Measurements from ENCODE around the gene RPS6KB1.
"Not testable (repeated sequence)": the region's sequence is repeated elsewhere in the genome, so short reads cannot be mapped to it uniquely, and the experiment has no call there.

Gene RPS6KB1

DNA sequence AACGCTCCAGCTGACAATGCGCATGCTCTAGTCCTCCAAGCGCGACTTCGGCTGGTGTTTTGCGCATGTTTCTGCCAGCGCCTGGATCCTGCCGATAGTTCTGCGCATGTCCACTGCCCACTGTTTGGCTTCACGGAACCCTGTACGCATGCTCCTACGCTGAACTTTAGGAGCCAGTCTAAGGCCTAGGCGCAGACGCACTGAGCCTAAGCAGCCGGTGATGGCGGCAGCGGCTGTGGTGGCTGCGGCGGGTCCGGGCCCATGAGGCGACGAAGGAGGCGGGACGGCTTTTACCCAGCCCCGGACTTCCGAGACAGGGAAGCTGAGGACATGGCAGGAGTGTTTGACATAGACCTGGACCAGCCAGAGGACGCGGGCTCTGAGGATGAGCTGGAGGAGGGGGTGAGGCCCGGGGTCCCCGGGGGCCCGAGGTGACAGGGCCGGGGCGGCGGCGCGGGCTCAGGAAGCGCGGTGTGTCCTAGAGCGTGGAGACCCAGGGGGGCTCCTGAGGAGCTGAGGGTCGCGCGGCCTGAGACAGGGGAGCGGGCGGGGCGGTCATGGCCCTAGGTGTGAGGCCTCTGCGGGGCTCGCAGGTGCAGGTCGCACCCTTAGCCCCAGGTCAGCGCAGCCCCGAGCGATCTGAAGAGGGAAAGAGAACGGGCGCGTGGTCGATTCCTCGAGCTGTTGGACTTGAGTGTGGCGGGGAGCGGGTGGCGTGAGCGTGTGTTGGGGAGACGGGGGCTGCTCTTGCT is at the start of gene RPS6KB1, which contains the start of gene TUBD1:
RPS6KB1 (plus strand) TSS at position 198 of the 752 bp plus-strand sequence; CDS start at position 262, 64 bp downstream.
TUBD1 (minus strand) TSS at position 20 of the 752 bp plus-strand sequence. CDS start 1,941 bp downstream, outside the sequence.
- peak; percentile 99 for DNase-seq

GRCh38 chr17:59844884-59845594 is 47.9 kb upstream of the RPS6KB1 start:
- no peak for DNase-seq

- peak; percentile 65 for DNase-seq
These were observed 47.1 kb upstream of the RPS6KB1 start for GRCh38 chr17:59845595-59846393.

DNA sequence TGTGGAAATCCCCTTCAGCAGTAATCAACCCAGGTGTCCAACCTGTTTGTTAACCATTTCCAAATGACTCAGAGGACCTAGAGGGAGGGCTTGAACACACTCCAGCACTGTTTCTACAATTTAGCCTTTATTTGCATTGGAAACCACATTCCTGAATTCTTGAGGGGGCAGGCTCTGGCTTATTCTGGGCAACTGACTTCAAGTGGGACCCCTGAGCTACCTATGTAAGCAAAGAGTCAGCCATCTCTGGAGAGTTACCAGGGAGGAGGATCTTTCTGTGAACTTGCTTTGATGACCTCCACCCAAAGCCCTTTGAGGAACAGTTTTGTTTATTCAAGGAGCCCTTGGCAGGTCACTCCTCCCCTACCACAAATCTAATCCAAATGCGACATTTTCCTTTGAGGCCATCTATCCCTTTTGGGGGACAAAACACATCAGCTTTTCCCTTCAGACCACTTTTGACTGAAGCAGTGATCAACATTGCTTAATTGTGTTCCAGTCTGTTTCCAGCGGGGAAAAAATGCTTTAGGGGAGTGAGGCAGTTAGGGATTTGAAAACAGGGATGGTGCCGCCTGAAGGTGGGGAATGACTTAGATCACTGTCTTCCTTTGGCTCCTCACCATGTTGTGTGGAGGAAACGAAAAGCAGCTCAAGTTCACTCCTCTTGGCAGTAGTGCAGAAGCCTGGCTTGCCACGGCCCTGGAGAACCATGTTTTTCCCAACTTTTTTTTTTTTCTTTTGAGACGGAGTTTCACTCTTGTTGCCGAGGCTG is 46.3 kb upstream of the RPS6KB1 start:
- peak; percentile 22 for DNase-seq

- DNase-seq, result no peak
These were observed 44.6 kb upstream of the RPS6KB1 start for GRCh38 chr17:59848385-59848668.

DNA sequence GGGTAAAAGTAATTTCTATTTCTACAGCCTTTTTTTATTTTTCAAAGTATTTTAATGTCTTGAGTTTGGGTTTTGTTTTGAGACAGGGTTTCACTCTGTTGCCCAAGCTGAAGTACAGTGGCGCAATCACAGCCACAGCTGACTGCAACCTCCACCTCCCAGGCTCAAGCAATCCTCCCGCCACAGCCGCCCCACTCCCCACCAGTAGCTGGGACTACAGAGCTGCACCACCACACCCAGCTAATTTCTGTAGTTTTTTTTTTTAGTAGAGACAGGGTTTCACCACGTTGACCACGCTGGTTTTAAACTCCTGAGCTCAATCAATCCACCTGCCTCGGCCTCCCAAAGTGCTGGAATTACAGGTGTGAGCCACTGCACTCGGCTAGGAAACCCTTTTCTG is 44.1 kb upstream of the RPS6KB1 start:
- no peak for DNase-seq

GRCh38 chr17:59850311-59850710 is 42.6 kb upstream of the RPS6KB1 start:
- DNase-seq, result not testable (repeated sequence)

GRCh38 chr17:59851439-59852375 is 41.2 kb upstream of the RPS6KB1 start:
- DNase-seq, result no peak

GRCh38 chr17:59852847-59853167 is 40.1 kb upstream of the RPS6KB1 start:
- DNase-seq, result not testable (repeated sequence)

GRCh38 chr17:59853168-59853918 is 39.6 kb upstream of the RPS6KB1 start:
- DNase-seq, result no peak

DNA sequence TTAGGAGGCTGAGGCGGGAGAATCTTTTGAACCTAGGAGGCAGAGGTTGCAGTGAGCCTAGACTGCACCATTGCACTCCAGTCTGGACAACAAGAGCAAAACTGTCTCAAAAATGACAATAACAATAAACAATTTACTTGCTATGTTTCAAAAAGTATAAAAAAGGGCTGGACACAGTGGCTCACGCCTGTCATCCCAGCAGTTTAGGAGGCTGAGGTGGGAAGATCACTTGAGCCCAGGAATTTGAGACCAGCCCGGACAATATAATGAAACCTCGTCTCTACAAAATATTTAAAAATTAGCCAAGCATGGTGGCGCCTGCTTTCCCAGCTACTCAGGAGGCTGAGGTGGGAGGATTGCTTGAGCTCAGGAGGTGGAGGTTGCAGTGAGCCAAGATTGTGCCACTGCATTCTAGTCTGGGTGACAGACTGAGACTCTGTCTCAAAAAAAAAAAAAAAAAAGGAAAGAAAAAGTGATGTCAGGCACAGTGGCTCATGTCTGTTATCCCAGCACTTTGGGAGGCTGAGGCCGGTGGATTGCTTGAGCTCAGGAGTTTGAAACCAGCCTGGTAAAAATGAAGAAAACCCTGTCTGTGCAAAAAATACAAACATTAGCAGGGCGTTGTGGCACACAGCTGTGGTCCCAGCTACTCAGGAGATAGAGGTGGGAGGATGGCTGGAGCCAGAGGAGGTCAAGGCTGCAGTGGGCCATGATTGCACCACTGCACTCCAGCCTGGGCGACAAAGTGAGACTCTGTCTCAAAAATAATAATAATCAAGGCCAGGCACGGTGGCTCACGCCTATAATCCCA is 38.8 kb upstream of the RPS6KB1 start:
- not testable (repeated sequence) for DNase-seq

- no peak for DNase-seq
These were observed 35.8 kb upstream of the RPS6KB1 start for GRCh38 chr17:59856859-59857794.

DNA sequence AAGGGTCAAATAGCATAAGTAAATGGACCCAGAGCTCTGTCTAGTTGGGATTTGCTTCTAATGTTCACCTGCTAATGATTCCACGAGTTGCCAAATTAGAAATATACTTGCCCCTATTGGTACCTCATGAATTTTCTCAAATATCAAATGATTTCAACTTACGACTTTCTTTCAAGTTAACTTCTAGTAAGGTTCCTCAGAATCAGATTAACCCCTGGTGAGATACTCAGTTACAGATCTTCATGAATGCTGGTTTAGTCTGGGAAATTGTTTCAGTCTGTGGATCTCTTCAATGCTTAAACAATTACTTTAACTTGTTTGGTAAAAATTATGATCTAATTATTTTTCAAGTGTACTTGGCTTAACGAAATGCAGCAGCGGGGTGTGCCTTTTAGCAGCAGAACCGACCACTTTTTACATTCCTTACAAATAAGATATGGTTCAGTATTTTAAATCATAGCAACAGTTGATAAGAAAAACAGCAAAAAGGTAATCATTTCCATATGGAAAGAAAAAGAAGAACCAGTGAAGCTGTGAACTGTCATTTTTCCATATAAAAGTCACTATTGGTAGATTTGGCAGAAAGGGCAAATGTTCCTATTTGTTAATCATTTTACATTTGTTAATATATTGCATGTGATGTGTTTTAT is 34.6 kb upstream of the RPS6KB1 start:
- no peak for DNase-seq

DNA sequence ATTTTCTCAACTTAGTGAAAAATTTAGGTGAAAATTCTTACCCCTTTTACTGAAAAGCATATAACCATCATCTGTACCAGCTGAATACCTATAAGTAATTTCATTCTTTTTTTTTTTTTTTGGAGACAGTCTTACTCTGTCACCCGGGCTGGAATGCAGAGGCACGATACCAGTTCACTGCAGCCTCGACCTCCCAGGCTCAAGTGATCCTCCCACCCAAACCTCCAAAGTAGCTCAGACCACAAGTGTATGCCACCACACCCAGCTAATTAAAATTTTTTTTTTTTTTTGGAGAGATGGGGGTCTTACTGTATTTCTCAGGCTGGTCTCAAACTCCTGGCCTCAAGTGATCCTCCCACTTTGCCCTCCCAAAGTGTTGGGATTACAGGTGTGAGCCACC is 34.0 kb upstream of the RPS6KB1 start:
- no peak for DNase-seq

GRCh38 chr17:59859444-59860025 is 33.4 kb upstream of the RPS6KB1 start:
- DNase-seq, result peak; percentile 55

DNA sequence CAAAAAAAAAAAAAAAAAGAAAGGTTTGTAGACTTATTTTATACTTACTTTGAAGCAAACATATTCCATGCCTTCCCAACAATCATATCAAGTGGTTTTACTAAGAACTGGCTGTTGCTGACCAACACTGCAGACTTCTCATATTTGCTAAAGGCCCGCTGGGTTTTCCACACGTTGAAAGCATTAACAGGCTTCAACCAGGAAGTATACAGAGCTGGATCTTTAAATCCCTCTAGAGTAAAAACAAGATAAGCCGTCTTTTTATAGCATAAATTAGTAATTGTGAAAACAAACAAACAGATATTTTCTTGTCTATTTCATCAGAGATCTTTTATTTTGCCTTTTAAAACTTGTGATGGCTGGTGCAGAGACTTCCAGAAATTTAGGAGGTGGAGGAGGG is 29.3 kb upstream of the RPS6KB1 start:
- DNase-seq, result no peak

DNA sequence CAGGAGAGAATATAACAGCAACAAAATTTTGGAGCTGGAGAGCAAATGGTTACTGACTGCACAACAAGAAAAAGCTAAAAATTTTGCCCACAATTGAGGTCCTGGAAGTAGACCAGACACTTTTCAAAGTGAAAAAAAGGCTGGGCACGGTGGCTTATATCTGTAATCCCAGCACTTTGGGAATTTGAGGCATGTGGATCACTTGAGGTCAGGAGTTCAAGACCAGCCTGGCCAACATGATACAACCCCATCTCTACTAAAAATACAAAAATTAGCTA is 23.0 kb upstream of the RPS6KB1 start:
- DNase-seq, result no peak

- DNase-seq, result no peak
These were observed 22.4 kb upstream of the RPS6KB1 start for GRCh38 chr17:59870482-59870881.
